T-helper 1 cell treated with Interleukin-12 subunit alpha and Interleukin-12 subunit beta and Interleukin-4 antibody, amounts not matched to agents 30 μg/mL and 1 μg/mL, for 36 hours (primary cell): Measurements from ENCODE around the gene RNF183.
"Not testable (repeated sequence)": the region's sequence is repeated elsewhere in the genome, so short reads cannot be mapped to it uniquely, and the experiment has no call there.

Source experiments
- H3K27ac Mint-ChIP-seq: one replicate; pipeline ENCODE4 v1.8.0; 2021; ENCODE audit warnings: mild to moderate bottlenecking, mixed read lengths
- H3K27me3 Mint-ChIP-seq: one replicate; pipeline ENCODE4 v1.8.0; 2021; ENCODE audit warnings: low read depth, mixed read lengths
- H3K36me3 Mint-ChIP-seq: one replicate; pipeline ENCODE4 v1.8.0; 2021; ENCODE audit warnings: low read depth, mixed read lengths
- H3K4me1 Mint-ChIP-seq: one replicate; pipeline ENCODE4 v1.8.0; 2021; ENCODE audit warnings: low read depth, mixed read lengths
- H3K4me3 Mint-ChIP-seq: one replicate; pipeline ENCODE4 v1.8.0; 2021; ENCODE audit warnings: mild to moderate bottlenecking, moderate library complexity, mixed read lengths
- H3K9me3 Mint-ChIP-seq: one replicate; pipeline ENCODE4 v1.8.0; 2021; ENCODE audit warnings: mixed read lengths

The RNF183 gene

DNA sequence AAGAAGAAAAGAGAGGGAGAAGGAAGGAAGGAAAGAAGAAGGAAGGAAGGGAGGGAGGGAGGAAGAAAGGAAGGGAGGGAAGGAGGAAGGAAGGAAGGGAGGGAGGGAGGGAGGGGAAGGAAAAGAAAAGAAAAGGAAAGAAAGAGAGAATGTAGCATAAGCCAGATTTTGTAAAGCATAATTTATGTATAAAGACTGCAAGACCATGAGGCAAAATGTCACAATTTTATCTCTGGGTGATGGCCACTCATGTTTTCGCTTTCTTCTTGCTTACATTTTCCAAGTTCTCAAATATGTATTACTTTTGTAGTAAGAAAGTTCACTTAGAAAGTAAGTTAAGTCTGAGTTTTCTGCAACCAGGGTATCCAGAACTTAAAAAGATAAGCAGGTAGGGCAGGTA, 3.4 kb upstream of the RNF183 start:
- no peaks in the 10 kb centered on the region for H3K9me3 Mint-ChIP-seq
- H3K27ac Mint-ChIP-seq, result no peak overlapping the region
- no peaks in the 10 kb centered on the region for H3K4me1 Mint-ChIP-seq
- no peak overlapping the region for H3K4me3 Mint-ChIP-seq
- no peaks in the 10 kb centered on the region for H3K36me3 Mint-ChIP-seq
- peaks cover 6% of the 10 kb centered on the region for H3K27me3 Mint-ChIP-seq

- Mint-ChIP-seq H3K4me3 (no peak overlapping the region), H3K27me3 (peaks cover 17% of the 10 kb centered on the region), H3K36me3 (no peaks in the 10 kb centered on the region), H3K9me3 (no peaks in the 10 kb centered on the region), H3K4me1 (peaks cover 1% of the 10 kb centered on the region), H3K27ac (no peak overlapping the region)
Measured at GRCh38 chr9:113301548-113301947, 1.6 kb downstream of the RNF183 start.

GRCh38 chr9:113299800-113300292, 3.3 kb downstream of the RNF183 start:
- H3K4me1 Mint-ChIP-seq, result peaks cover 1% of the 10 kb centered on the region
- no peaks in the 10 kb centered on the region for H3K9me3 Mint-ChIP-seq
- H3K27ac Mint-ChIP-seq, result no peak overlapping the region
- H3K36me3 Mint-ChIP-seq, result no peaks in the 10 kb centered on the region
- H3K4me3 Mint-ChIP-seq, result no peak overlapping the region
- H3K27me3 Mint-ChIP-seq, result peaks cover 17% of the 10 kb centered on the region

DNA sequence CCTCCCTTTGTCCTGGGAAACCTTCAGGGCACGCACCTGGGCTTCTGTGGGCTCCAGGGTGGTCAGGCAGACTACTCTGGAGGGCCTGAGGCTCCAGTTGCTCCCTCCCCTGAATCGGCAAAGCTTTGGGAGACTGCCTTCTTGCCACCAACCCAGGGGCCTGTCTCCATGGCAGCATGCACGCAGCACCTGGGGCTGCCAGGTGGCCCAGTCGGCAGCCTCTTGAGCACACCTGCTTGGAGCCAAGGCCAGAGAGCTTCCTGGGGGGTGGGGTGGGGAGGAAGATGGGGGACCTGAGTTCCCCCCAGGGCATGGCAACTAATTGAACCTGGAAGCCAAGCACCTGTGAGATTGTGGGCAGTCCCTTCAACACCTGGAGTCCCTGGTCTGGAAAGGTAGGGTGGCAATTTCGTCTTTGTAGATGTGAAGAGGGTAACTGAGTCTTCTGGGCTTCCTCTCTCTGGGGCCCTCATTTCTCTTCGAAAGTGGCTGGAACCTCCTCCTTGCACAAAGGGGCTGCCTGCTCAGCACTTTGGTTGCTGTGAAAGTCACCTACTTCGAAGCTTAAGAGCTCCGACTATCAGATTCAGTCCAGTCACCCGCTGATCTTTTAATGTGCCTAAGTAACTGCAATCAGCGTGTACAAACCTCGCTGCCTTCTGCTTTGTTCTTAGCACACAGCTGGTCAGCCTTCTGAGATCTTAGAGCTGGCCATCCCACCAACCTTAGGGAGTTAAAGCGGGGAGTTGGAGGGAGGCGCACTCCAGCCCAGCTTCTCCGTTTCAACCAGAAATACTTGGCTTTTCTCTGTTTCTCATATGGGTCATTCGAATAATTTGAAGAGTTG, 4.0 kb downstream of the RNF183 start:
- Mint-ChIP-seq H3K9me3 (no peaks in the 10 kb centered on the region), H3K4me3 (no peak overlapping the region), H3K27ac (no peak overlapping the region), H3K4me1 (peaks cover 1% of the 10 kb centered on the region), H3K27me3 (peaks cover 17% of the 10 kb centered on the region), H3K36me3 (no peaks in the 10 kb centered on the region)

GRCh38 chr9:113298311-113298710, 4.9 kb downstream of the RNF183 start:
- peaks cover 1% of the 10 kb centered on the region for H3K4me1 Mint-ChIP-seq
- no peaks in the 10 kb centered on the region for H3K36me3 Mint-ChIP-seq
- no peak overlapping the region for H3K4me3 Mint-ChIP-seq
- no peak overlapping the region for H3K27ac Mint-ChIP-seq
- H3K9me3 Mint-ChIP-seq, result no peaks in the 10 kb centered on the region
- H3K27me3 Mint-ChIP-seq, result peaks cover 16% of the 10 kb centered on the region

DNA sequence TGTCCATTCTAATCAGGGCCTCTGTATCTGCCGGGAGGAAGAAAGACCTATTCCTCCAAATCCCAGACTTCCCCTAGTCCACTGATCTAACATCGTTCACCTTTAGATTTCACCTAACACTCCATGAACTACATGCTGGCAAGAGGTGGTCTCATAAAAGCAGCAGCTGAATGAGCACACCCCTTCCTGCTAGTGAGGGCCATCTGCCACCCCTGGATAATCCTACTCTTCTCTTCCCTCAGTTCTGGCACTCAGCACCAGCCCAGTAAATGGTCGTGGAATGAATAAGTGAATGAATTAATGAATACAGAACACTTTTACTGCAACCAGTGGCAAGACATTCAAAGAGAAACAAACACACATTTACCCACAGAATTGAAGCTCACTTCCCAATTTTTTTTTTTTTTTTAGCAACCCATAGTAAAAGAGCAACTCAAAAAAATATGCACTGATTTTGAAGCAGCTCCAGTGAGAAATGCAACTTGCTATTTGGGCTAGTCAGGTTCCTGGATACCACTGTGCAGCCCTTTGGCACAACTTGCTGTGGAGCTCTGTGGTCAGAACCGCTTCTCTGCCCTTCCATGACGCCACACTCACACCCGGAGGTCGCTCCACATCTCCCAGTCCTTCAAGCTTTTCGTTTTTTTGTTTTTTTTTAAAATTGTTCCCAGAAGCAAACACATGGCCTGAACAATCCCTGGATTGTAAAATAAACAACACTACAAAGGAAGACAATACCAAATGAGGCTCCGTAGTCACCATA, 6.2 kb downstream of the RNF183 start:
- Mint-ChIP-seq H3K9me3 (no peaks in the 10 kb centered on the region), H3K4me1 (peaks cover 1% of the 10 kb centered on the region), H3K4me3 (no peak overlapping the region), H3K27me3 (peaks cover 11% of the 10 kb centered on the region), H3K36me3 (peaks cover 1% of the 10 kb centered on the region), H3K27ac (no peak overlapping the region)

DNA sequence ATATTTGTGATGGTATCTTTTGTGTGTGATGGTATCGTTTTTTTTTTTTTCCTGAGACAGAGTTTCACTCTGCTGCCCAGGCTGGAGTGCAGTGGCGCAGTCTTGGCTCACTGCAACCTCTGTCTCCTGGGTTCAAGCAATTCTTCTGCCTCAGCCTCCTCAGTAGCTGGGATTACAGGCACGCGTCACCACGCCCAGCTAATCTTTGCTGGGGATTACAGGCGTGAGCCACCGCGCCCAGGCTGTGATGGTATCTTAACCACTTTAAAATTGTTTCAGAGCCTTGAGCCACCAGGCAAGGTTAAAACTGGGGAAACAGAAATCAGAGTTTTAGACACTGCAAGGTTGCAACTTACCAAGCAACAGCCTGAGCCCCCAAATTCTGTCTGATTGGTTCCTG, 6.9 kb downstream of the RNF183 start:
- H3K27me3 Mint-ChIP-seq, result peaks cover 11% of the 10 kb centered on the region
- not testable (repeated sequence) for H3K9me3 Mint-ChIP-seq, H3K27ac Mint-ChIP-seq, H3K4me3 Mint-ChIP-seq, H3K36me3 Mint-ChIP-seq, H3K4me1 Mint-ChIP-seq

DNA sequence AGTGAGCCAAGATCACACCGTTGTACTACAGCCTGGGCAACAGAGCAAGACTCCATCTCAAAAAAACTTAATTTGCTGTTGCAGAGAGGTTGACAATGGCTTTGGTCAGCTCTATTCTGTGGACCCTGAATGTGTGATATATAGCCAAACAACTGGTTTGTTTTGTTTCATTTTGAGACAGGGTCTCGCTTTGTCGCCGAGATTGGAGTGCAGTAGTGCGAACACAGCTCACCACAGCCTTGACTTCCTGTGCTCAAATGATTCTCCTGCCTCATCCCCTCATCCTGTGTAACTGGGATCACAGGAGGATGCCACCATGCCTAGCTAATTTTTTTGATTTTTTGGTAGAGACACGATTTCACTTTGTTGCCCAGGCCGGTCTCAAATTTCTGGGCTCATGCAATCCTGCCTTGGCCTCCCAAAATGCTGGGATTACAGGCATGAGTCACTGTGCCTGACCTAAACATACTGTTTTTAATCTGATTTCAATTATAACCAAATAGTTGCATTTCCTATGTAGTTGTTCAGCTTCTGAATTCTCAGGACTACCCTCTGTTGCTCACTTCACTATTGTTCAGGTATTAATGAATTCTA, 9.8 kb downstream of the RNF183 start:
- Mint-ChIP-seq H3K27me3 (no peaks in the 10 kb centered on the region), H3K4me3 (no peak overlapping the region), H3K4me1 (peaks cover 3% of the 10 kb centered on the region), H3K27ac (no peak overlapping the region), H3K9me3 (no peaks in the 10 kb centered on the region), H3K36me3 (peaks cover 29% of the 10 kb centered on the region)

- no peak overlapping the region for H3K27ac Mint-ChIP-seq
- H3K36me3 Mint-ChIP-seq, result peaks cover 47% of the 10 kb centered on the region
- H3K4me1 Mint-ChIP-seq, result peaks cover 3% of the 10 kb centered on the region
Measured at GRCh38 chr9:113290052-113290607, 13.0 kb downstream of the RNF183 start.

GRCh38 chr9:113289091-113289490, 14.1 kb downstream of the RNF183 start:
- Mint-ChIP-seq H3K27ac (no peak overlapping the region), H3K4me3 (no peak overlapping the region), H3K4me1 (peaks cover 3% of the 10 kb centered on the region), H3K9me3 (no peaks in the 10 kb centered on the region), H3K36me3 (peaks cover 56% of the 10 kb centered on the region), H3K27me3 (no peaks in the 10 kb centered on the region)

More at GRCh38 chr9:113290052-113290607, 13.0 kb downstream of the RNF183 start:
- no peak overlapping the region for H3K4me3 Mint-ChIP-seq
- no peaks in the 10 kb centered on the region for H3K9me3 Mint-ChIP-seq
- H3K27me3 Mint-ChIP-seq, result no peaks in the 10 kb centered on the region

- no peak overlapping the region for H3K27ac Mint-ChIP-seq
- no peak overlapping the region for H3K4me3 Mint-ChIP-seq
- peaks cover 18% of the 10 kb centered on the region for H3K4me1 Mint-ChIP-seq
Measured at GRCh38 chr9:113281356-113281755, 21.8 kb downstream of the RNF183 start.

DNA sequence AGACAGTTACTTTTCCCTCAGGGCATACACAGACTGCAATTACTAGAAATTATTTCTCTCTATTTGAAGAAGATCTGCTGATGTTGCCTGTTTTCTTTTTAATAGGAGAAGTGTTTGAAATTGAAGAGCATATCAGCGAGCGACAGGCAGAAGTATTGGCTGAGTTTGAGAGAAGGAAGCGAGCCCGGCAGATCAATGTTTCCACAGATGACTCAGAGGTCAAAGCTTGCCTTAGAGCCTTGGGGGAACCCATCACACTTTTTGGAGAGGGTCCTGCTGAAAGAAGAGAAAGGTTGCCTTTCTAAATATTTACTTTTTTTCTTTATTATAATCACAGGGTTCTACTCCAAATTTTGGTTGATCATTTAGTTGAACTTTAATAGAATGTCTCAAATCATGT, 24.3 kb downstream of the RNF183 start:
- Mint-ChIP-seq H3K4me1 (peaks cover 18% of the 10 kb centered on the region), H3K9me3 (no peaks in the 10 kb centered on the region), H3K36me3 (peaks cover 49% of the 10 kb centered on the region), H3K27me3 (no peaks in the 10 kb centered on the region), H3K27ac (no peak overlapping the region), H3K4me3 (no peak overlapping the region)

More at GRCh38 chr9:113281356-113281755, 21.8 kb downstream of the RNF183 start:
- Mint-ChIP-seq H3K36me3 (peaks cover 63% of the 10 kb centered on the region), H3K9me3 (no peaks in the 10 kb centered on the region), H3K27me3 (no peaks in the 10 kb centered on the region)

DNA sequence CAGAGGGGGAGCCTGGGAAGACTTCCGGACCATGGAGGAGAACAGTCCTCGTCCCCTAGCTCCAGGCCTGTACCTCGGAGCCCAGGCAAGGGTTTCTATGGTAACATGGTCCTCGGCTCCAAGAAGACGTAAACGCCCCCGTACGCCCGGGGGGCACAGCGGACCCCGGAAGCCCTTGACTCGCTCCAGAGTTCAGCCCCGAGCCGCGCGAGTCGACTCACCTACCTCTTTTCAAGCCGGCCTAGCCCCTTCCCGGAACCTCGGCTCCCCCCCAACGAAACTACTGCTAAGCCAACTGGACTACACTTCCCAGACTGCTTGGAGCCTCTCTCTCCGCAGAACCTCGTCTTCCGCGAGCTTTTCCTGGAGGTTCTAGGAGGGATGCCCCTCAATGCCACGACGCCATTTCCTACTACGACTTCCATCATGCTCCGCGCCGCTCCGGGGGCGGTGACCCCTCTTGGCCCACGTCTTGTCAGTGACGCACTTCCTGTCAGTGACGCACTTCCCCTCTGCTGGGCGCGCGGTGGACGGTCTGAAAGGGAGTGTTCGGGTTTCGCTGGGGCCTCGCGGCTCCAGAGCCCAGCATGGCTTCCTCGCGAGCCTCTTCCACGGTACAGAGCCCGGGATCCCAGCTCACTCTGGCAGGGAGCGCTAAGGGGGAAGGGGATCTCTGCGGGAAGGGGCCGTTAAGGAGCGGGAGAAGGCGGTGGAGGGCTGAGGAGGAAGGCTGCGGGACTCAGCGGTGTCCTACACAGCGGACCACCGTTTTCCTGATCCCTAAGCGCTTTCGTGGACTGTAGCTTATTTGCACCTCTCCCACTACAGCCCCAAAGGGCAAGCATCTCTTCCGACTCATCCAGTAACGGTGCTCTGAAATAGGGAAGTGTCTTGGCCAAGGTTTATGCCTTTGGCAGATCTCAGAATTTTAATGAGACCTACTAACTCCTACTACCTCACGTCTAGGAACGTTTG, 27.7 kb downstream of the RNF183 start, which contains the start of the genes CDC26 and PRPF4:
Gene CDC26, minus strand, starts transcription at position 416 of the 975 bp plus-strand sequence. CDS start 3,065 bp downstream, outside the sequence.
Gene PRPF4, plus strand, starts transcription at position 502 of the 975 bp plus-strand sequence. Its CDS starts 86 bp downstream, at position 588.
- Mint-ChIP-seq H3K36me3 (peaks cover 33% of the 10 kb centered on the region), H3K27me3 (no peaks in the 10 kb centered on the region), H3K27ac (no peak within 1 kb of the TSS), H3K4me3 (no peak within 1 kb of the TSS), H3K9me3 (no peaks in the 10 kb centered on the region), H3K4me1 (peaks cover 13% of the 10 kb centered on the region)
